Inflammatory macrophage treated with lipopolysaccharide for 1 hour (primary cell): ENCODE data around the gene CCDC9B.
A peak's percentile ranks its signal among the peaks of the same experiment; 100 is the strongest.

Source experiments
- DNase-seq, 2 donors: peaks; one replicate each; pipeline ENCODE4 v3.0.0-alpha.2; 2020 to 2022

Gene CCDC9B

DNA sequence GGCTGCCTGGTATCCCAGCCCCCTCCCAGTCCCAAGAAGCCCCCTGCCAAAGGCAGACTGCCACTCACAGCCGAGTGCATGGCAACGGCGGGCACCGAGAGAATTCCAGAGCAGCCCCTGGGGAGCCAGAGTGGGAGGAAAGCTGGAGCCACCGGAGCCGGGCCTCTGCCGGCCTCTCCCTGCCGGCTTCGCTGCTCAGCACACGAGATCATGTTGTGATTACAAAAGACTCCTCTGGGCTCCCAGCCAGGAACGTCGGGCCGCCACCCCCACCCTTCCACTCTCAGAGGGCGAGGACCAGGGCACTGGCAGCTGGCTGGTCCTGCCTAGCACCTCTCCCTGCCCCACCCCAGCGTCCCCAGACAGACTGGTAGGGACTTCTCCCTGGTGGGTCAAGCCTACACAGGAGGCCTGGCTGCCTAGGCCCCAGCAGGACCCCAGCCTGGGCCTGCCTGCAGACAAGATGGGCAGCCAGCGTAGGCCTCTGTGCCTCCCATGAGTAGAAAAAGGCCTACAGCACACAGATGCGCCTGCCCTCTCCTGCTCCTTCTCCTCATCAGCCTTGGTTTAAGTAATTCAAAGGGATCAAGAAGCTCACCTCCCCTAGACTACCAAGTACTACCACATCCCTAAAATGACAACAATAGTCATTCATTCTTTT is at the start of gene CCDC9B:
CCDC9B (minus strand) TSS at position 200 of the 661 bp plus-strand sequence; CDS start at position 80, 120 bp downstream.
- peak; percentile 63 to 87 for DNase-seq

DNA sequence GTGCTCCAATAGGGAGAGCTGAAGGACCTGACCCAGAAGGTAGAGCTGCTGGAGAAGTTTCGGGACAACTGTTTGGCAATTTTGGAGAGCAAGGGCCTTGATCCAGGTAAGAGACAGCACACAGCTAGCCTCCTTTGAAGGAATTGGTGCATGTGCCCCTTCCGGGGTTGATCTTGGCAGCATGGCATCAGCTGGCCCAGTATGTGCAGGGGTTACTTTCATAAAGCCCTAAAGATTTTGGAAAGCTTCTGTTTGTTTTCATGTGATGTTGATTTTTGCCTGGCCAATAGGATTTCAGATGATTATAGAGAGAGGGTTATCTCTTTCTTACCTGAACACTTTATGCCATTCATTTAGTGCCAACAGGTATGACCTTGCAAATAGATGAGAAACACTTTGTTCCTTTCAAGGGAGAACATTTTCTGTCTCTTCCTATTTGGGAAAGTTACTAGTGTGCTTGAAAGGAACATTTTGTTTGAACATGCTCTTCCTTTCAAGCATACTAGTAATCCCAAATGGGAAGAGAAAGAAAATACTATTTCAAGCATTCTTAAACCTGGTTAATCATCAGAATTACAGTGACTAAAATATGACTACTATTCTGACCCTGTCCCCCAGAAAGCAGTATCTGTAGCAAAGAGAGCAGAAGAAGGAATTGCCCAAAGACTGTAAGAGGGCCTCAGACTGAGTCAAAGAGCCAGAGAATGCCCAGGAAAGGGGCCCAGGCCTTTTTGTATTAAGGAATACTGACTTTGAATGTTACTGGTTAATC is 49.3 kb upstream of the CCDC9B start:
- no peak for DNase-seq

DNA sequence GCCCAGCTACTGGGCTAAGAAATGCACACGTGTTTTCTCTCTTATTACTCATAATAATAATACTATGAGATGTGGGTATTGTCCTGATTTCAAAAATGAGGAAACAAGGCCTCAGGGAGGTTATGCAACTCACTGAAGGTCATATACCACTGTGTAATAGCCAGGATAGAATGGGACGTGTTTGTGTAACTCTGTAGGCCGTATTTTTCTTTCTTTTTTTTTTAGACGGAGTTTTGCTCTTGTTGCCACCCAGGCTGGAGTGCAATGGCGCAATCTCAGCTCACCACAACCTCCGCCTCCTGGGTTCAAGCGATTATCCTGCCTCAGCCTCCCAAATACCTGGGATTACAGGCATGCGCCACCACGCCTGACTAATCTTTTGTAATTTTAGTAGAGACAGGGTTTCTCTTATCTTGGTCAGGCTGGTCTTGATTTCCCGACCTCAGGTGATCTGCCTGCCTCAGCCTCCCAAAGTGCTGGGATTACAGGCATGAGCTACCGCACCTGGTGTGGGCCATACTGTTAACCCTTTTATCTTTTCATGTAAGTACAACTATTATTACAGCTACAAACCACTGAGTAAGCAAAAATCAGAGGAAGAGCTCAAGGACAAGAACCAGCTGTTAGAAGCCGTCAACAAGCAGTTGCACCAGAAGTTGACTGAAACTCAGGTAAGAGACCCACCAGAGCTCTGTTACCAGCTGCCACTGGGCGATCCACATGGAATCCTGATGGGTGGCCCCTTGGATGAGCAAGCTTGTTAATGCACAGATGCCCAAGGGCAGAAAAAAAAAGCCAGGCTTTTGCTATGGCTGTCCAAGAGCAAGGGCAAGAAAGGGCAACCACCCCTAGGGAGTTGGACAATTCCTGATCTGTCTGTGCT is 48.4 kb upstream of the CCDC9B start:
- peak; percentile 89 to 96 for DNase-seq

DNA sequence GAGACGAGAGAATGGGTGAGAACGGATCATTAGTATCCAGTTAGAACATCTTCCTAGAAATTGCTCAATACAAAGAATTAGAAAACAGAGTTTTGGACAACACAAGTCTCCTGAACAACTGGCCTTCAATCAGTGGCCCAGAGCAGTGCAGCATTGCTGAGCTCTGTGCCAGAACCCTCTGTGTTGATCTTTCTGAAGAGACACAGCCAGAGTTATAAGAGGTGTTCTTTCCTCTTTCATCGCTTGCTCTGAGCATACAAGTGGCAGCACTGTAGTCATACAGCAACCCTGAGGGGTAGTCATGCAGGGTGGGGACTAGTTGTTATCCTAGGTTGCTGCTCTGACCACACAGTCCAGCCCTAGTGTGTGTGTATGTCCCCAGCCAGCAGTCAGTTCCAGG is 45.7 kb upstream of the CCDC9B start:
- no peak for DNase-seq

DNA sequence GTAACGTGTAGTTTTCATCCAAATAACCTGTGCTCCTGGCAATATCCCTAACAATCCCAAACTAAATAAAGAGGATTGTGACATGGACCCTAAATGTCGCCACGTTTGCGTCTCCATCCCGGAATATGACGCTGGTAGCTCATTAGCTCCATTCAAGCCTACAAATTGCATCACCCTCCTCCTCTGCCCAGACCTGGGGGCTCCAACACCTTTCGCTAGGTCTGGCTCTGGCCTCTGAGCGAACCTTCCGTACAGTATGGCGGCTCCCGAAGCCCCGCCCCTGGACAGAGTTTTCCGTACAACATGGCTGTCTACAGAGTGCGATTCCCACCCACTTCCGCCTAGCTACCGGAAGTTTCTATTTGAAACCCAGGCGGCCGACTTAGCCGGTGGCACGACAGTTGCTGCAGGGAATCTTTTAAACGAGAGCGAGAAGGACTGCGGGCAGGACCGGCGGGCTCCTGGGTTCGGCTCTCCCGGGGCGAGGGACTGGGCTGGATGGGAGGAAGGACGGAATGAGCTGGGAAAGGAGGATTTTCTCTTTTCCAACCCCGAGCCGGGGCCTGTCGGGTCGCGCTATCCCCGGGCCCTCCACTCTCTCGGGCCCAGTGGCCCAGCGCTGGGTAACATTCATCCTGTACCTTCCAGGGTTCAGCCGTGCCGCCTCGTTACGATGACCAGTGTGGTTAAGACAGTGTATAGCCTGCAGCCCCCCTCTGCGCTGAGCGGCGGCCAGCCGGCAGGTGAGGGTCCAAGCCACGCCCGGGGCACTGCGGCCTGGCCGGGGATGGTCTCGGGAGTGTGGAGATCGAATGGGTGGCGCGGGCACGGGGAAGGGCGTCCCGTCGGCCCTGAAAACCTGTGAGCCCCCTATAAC is 42.1 kb upstream of the CCDC9B start, which contains the start of gene KNSTRN:
KNSTRN (plus strand) TSS at position 142 of the 877 bp plus-strand sequence; CDS start at position 257, 115 bp downstream.
- DNase-seq: peak; percentile 86 to 96

DNA sequence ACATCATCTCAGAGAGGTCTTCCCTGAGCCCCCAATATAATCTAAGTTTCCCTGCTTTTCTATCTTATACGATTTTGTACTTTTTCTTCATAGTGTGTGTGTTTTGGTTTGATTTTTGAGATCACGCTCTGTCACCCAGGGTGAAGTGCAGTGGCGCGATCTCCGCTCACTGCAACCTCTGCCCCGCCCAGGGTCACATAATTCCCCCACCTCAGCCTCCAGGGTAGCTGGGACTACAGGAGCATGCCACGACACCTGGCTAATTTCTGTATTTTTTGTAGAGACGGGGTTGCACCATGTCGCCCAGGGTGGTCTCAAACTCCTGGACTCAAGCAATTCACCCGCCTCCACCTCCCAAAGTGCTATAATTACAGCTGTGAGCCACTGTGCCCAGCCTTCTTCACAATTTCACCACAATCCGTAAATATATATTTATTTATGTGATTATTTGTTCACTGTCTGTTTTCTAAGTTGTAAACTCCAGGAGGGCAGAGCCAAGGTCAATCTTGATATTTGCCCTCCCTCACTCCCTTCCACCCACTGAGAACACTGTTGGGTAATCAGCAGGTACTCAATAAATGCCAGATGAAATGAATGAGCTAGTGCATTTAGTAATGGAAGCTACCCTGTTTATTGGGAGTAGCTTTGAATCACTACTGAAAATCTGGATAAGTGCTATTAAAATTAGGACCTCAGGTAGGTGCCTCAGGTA is 41.2 kb upstream of the CCDC9B start:
- DNase-seq: no peak

DNA sequence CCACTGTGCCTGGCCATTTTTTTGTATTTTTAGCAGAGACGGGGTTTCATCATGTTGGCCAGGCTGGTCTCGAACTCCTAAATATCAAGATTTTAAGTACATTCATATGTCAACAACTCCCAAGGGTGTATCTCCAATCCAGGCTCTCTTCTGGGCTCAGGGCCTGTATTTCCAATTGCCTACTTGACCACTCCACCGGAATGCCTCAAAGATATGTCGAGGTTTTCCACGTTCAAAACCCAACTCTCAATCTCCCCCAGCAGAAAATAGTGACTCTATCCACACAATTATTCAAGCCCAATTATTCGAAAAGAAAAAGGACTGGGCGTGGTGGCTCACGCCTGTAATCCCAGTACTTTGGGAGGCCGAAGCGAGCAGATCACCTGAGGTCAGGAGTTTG is 39.9 kb upstream of the CCDC9B start:
- no peak for DNase-seq

DNA sequence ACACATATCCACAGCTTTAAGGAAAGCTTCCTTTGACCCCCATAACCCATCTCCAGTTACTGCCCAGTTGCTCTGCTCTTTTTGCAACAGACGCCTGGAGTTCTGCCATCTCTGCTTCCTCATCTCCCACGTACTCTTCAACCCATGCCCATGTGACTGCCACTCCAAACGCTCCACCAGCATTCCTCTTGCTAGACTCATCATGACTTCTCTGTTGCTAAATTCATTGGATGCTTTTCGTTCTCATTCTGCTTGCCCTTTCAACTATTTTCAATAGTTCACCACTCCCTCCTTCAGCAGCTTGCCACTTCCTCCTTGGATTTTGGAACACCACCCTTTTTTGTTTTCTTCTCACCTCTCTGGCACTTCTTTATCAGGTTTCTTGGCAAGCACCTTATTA is 39.1 kb upstream of the CCDC9B start:
- peak; percentile 82 to 94 for DNase-seq

DNA sequence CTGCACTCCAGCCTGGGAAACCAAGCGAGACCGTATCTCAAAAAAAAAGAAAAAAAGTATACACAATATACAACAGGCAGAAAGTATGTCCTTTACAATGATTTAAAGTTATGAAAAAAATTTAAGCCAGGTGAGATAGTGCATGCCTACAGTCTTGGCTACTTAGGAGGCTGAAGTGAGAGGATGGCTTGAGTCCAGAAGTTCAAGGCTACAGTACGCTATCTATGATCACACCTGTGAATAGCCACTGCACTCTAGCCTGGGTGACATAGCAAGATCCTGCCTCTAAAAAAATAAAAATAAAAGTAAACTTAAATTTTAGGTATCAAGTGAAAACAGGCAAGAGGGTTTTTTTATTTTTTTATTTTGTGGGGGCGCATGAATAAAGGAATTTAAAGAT is 38.6 kb upstream of the CCDC9B start:
- DNase-seq: no peak

DNA sequence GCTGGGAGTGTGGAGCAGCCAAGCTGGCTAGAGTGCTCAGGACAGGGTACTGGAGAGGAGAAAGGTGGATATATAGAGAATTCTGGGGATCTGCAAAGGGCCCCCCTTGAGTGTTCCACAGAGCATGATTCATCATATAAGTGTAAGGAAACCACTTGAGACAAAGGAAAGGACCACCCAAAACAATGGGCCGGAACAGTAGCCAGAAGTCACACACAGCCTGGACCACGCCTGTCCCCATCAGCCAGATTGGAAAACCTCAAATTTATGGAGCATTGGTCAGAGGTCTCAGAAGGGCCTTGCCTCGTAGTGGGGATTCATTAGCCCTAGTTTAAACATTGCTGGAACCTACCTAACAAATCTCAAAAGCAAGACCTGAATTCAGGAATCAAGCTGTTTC is 36.9 kb upstream of the CCDC9B start:
- no peak for DNase-seq

DNA sequence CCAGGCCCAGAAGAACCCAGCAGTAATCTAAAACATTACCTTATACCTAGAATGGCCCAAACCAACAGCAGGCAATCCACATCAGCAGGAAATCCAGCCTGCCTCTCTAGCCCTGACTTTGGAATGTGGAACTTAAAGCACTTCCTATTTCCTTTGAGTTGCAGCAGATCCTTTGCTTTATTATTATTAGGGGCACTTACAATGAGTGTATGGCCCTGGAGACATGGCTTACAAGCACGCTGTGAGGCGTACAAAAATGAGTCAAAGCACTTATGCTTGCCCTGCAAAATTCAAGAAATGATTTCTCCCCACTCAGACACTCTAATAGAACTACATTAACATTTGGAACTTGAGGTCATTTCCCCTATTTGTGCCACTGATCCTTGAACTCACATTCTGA is 32.2 kb upstream of the CCDC9B start:
- DNase-seq: peak; percentile 31 to 35

DNA sequence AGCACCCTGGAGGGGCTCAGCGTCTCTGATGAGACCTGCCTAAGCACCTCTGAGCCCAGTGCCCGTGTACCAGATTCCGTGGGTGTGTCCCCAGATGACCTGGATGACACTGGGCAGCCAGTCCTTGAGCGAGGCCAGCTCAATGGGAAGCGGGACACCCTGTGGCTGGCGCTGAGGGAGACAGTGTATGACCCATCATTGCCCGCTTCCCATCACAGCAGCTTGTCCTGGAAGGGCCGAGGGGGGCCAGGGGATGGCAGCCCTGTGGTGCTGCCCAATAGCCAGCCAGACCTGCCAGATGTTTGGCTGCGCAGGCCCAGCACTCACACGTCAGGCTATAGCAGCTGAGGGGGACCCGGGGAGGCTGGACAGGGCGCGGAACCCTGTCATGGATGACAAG is 29.2 kb upstream of the CCDC9B start:
- no peak for DNase-seq

DNA sequence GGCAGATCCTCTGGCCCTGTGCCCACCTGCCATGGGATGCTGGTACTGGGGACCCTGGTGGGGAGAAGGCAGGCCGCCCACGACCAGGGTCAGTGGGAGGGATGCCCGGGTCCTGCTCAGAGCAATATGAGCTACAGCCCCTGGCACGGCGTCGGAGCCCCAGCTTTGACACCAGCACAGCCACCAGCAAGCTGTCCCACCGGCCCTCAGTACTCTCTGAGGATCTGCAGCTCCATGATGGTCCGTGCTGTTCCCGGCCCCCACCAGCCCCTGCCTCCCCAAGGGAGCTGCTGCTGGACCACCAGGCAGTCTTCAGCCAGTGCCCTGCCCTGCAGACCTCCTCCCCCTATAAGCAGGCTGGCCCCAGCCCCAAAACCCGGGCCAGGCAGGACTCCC is 28.7 kb upstream of the CCDC9B start:
- DNase-seq: no peak

DNA sequence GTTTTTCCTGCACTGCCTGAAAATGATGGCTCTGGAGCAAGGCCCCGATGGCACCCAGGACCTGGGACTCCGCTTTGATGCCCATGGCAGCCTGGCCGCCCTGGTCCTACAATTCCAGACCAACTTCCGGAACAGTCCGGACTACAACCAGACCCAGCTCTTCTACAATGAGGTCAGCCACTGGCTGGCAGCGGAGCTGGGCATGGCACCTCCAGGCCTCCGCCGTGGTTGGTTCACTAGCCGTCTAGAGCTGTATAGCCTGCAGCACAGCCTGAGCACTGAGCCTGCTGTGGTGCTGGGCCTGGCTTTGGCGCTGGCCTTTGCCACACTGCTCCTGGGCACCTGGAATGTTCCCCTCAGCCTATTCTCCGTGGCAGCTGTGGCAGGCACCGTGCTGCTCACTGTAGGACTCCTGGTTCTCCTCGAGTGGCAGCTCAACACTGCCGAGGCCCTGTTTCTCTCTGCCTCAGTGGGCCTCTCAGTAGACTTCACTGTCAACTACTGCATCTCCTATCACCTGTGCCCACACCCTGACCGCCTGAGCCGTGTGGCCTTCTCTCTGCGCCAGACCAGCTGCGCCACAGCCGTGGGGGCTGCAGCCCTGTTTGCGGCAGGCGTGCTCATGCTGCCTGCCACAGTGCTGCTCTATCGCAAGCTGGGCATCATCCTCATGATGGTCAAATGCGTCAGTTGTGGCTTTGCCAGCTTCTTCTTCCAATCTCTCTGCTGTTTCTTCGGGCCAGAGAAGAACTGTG is 28.2 kb upstream of the CCDC9B start:
- no peak for DNase-seq

DNA sequence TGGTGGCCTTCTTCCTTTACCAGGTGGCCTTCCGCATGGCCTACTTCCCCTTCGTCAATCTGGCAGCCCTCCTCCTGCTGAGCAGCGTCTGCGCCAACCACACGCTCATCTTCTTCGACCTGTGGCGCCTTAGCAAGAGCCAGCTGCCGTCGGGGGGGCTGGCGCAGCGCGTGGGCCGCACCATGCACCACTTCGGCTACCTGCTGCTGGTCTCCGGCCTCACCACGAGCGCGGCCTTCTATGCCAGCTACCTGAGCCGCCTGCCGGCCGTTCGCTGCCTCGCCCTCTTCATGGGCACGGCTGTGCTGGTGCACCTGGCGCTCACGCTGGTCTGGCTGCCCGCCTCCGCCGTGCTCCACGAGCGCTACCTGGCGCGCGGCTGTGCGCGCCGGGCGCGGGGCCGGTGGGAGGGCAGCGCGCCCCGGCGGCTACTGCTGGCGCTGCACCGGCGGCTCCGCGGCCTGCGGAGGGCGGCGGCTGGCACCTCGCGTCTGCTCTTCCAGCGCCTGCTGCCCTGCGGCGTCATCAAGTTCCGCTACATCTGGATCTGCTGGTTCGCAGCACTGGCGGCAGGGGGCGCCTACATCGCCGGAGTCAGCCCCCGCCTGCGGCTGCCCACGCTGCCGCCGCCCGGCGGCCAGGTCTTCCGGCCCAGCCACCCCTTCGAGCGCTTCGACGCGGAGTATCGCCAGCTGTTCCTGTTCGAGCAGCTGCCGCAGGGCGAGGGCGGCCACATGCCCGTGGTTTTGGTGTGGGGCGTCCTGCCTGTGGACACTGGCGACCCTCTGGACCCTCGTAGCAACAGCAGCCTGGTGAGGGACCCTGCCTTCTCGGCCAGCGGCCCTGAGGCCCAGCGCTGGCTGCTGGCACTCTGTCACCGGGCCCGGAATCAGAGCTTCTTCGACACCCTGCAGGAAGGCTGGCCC is 27.2 kb upstream of the CCDC9B start:
- peak; percentile 87 to 88 for DNase-seq

DNA sequence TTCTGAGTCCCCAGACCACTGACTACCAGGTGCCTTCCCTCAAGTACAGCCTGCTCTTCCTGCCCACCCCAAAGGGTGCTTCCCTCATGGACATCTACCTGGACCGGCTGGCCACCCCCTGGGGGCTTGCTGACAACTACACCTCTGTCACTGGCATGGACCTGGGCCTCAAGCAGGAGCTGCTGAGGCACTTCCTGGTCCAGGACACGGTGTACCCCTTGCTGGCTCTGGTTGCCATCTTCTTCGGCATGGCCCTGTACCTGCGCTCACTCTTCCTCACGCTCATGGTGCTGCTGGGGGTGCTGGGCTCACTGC is 26.6 kb upstream of the CCDC9B start:
- DNase-seq: no peak

DNA sequence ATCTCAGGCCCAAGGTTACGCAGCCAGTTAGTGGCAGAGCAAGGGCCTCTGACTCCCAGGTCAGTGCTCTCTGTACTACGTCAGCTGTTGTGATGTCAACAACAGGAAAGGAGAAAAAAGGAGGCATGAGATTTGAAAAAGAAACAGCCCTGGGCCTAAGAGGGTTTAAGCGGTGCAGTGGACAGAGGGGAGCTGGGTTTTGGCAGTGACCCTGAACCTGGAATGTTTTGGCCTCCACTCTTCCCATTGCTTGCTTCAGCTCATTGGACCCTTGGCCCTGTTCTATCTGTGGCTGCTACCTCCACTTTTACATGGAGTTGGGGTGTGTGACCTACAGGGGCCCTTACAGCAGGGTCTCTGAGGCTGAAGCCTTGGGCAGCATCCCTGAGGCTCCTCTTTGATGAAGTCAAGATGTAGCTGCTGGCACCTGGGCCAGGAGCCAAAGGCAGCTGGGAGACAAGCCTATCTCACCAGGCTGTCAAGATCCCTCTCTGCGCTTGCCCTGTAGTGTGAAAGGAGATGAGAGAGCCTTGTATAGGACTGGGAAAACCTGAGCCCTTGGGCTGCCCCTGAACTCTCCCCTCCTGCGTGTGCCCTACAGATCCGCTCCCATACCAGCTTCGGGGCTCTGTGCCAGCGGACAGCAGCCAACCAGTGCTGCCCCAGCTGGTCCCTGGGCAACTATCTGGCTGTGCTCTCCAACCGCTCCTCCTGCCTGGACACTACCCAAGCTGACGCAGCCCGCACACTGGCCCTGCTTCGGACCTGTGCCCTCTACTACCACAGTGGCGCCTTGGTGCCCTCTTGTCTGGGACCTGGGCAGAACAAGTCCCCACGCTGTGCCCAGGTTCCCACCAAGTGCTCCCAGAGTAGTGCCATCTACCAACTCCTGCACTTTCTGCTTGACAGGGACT is 26.0 kb upstream of the CCDC9B start:
- no peak for DNase-seq

DNA sequence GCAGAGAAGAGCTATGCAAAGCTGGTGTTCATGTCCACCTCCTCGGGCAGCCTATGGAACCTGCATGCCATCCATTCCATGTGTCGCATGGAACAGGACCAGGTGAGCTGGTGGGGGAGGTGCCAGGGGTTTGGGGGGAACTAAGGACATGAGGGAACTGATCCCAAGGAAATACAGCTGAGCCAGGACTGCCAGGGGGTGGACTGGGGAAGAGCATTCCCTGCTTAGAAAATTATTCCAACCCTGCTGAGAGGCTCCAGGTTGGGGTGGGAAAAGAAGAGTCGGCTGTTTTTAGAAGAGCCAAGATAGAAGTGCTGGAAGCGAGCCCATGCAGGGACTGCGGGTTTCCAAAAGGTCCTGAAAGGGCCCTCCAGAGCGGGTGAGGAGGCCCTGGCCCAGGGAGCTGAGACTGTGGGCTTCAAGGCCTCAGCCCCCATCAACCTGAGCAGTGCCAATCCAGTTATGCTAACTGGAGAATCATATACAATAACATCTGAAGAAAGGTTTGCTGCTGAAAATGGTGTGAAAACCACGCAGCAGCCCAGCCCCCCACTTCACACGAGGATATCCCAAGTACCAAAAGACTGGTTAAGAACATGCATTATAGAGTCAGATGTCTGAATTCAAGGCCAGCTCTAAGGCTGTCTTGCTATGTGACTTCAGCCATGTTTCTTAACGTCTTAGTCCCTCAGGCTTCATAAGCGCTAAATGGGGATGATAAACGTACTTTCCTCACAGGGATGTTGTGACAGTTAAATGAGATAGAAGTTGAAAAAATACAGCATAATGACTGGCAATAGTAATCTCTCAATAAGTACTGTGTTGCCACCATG is 25.1 kb upstream of the CCDC9B start:
- DNase-seq: no peak
